WI38 (cell line): Measurements from ENCODE around the gene CCDC88C.

Experiments used
- H3K4me3 ChIP-seq: 2 replicates; pipeline ENCODE4 v1.5.1; 2011; ENCODE audit warnings: low read depth, mild to moderate bottlenecking, control low read depth, low read length
- TF ChIP-seq, protein P1 (sequence below): IDR thresholded peaks from 2 replicates; pipeline ENCODE4 v1.5.1; 2012; ENCODE audit warnings: low read depth, mild to moderate bottlenecking, control low read depth, low read length

Gene CCDC88C

DNA sequence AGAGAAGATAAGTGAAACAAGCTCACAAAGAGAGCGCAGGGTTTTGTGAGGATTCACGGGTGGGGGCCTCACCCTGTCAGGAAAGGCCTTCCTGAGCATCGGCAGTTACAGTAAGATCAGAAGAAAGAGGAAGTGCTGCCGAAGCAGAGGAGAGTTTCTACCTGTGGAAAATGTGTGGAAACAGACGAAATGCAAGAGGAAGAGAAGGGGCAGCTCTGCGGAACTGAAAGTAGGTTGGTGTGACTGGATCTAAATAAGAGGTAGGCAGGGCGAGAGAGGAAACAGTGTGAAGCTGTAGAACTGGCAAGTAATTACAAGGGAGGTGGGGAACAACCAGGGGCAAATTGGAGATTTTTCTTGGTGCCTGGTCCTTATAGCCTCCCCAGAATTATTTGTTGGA lies 175.8 kb downstream of the CCDC88C start:
- TF ChIP-seq, protein P1, sequence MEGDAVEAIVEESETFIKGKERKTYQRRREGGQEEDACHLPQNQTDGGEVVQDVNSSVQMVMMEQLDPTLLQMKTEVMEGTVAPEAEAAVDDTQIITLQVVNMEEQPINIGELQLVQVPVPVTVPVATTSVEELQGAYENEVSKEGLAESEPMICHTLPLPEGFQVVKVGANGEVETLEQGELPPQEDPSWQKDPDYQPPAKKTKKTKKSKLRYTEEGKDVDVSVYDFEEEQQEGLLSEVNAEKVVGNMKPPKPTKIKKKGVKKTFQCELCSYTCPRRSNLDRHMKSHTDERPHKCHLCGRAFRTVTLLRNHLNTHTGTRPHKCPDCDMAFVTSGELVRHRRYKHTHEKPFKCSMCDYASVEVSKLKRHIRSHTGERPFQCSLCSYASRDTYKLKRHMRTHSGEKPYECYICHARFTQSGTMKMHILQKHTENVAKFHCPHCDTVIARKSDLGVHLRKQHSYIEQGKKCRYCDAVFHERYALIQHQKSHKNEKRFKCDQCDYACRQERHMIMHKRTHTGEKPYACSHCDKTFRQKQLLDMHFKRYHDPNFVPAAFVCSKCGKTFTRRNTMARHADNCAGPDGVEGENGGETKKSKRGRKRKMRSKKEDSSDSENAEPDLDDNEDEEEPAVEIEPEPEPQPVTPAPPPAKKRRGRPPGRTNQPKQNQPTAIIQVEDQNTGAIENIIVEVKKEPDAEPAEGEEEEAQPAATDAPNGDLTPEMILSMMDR, result no peak
- no peak overlapping the region for H3K4me3 ChIP-seq

GRCh38 chr14:91238661-91239060 lies 179.0 kb downstream of the CCDC88C start:
- TF ChIP-seq, protein P1, result no peak
- no peak overlapping the region for H3K4me3 ChIP-seq

- TF ChIP-seq, protein P1, result no peak
- no peak overlapping the region for H3K4me3 ChIP-seq
Observed at GRCh38 chr14:91238085-91238484, 179.5 kb downstream of the CCDC88C start.

DNA sequence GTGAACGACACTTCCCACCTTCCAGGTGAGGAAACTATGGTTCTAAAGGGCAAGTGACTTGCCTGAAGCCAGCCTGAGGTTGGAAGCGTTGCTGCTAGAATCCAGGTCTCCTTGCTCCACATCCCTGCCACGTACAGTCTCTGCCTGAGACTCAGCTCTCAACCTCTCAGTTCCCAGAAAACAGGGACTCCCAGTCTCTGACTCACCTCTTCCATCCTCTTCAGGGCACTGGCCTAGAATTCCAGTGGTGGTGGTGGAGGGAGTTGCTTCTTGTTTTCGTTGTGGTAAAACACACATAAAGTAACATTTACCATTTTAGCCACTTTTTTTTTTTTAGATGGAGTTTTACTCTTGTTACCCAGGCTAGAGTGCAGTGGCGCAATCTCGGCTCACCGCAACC lies 180.4 kb downstream of the CCDC88C start:
- H3K4me3 ChIP-seq, result no peak overlapping the region
- TF ChIP-seq, protein P1, result no peak

DNA sequence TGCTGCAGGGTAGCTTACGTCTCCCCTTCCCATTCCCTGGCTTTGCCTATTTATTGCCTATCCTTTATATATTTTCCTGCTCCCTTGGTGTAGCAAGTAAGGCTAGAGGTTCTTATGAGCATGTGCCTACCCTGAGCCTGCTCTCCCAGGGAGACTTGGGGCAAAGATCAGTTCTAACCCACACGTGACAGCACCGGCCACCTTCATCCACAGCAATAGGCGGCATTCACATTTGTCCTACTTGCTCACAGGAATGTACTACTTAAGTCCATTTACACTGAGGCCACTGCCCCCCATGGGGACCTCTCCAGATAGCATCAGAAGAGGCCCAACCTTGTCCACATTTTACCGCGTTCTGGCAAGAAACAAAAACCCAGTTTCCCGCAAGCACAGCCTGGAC lies 181.8 kb downstream of the CCDC88C start:
- TF ChIP-seq, protein P1, result no peak
- H3K4me3 ChIP-seq, result no peak overlapping the region

- TF ChIP-seq, protein P1, result no peak
- H3K4me3 ChIP-seq, result no peak overlapping the region
Observed at GRCh38 chr14:91234791-91235114, 182.9 kb downstream of the CCDC88C start.

DNA sequence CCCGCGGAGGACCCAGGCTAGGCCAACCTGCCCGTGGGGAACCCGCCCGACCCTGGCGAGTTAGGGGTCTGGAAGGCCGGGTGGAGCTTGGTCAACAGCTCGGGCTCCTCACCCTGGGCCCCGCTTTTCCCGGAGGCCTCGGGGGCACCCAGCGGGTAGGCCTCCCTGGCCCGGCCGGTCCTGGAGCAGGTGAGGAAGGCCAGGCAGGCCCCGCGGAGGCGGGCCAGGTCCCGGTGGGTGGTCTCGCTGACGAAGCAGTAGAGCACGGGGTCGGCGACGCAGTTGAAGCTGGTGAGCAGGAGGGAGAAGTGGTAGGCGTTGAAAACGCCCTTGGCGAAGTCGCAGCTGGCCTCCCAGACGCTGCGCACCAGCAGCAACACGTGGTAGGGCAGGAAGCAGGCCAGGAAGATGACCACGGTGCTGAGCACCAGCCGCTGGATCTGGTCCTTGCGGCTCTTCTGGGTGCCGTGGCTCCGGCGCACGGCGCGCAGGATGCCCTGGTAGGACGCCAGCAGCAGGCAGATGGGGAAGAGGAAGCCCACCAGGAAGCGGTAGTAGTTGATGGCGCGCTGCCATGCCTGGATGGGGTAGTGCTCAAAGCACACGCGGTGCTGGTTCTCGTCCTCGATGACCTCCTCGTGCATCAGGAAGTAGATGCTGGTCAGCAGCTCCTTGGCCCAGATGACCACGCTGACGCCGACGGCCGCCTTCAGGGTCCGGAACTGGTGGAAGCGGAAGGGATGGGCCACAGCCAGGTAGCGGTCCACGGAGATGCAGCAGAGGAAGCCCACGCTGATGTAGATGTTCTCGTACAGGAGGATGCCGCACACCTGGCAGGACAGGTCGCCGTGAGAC lies 183.5 kb downstream of the CCDC88C start:
- TF ChIP-seq, protein P1, result no peak
- H3K4me3 ChIP-seq, result no peak overlapping the region
